Prostate gland (tissue), 2 donors: Measurements from ENCODE around the gene NEK6. TPM values are rescaled to one million over a fixed set of nuclear protein-coding genes. Genes with fewer than 3 reads are reported as not detected.

Experiments used
- DNase-seq: peaks from one replicate; pipeline ENCODE4 v3.0.0-alpha.2; 2019; ENCODE audit warnings: low spot score
- H3K27ac ChIP-seq, 2 donors: fragments of 200-600 bp; sonication (generic); 2 replicates each; pipeline ENCODE4 v1.5.1; 2017 to 2019
- H3K27me3 ChIP-seq: fragments of 200-600 bp; sonication (generic); replicated peaks from 2 replicates; pipeline ENCODE4 v1.5.1; 2019; ENCODE audit not compliant: insufficient read depth
- H3K36me3 ChIP-seq, 2 donors: fragments of 200-600 bp; sonication (generic); 1 replicate in 1 of 2; 2 replicates in 1 of 2; pipeline versions ENCODE4 v1.5.1 to v1.8.1; 2017 to 2019
- H3K4me1 ChIP-seq: fragments of 200-600 bp; sonication (generic); replicated peaks from 2 replicates; pipeline ENCODE4 v1.5.1; 2019
- H3K4me3 ChIP-seq, 2 donors: fragments of 200-600 bp; sonication (generic); 2 replicates each; pipeline ENCODE4 v1.5.1; 2017 to 2019
- H3K9me3 ChIP-seq: fragments of 200-600 bp; sonication (generic); 2 replicates; pipeline ENCODE4 v1.5.1; 2017
- POLR2A ChIP-seq: fragments of 450-650 bp; IDR thresholded peaks from one replicate; pipeline ENCODE4 v1.6.1; 2016; ENCODE audit warnings: antibody characterized with exemption, mild to moderate bottlenecking
- POLR2AphosphoS5 ChIP-seq: sonication (generic); formaldehyde crosslinking; IDR thresholded peaks from one replicate; pipeline ENCODE4 v1.6.1; 2017; ENCODE audit warnings: antibody characterized with exemption
- WGBS: methylation state at CpG from one replicate; pipeline ENCODE4 v1.1.5; 2018; 5-methylcytosine and 5-hydroxymethylcytosine counted together
- intact Hi-C: fragments of 100-400 bp; cut with DNase I; formaldehyde crosslinking; loops from one replicate; pipeline ENCODE4 v1.14.2; 2022
- total RNA-seq, 2 donors: library from RNA; depleted of rRNA; stranded (reverse); fragments of >200 nt; gene quantifications; one replicate each; pipeline ENCODE4 v1.1.0, GENCODE V29; 2016
- TF ChIP-seq, protein P1 (sequence below), 4 experiments: fragments of 200-600 bp in 2 of 4; fragments of 450-650 bp in 2 of 4; sonication (generic) in 2 of 4; IDR thresholded peaks; 1 replicate in 3 of 4; 2 replicates in 1 of 4; pipeline ENCODE4 v1.5.1; 2016 to 2019; ENCODE audit warnings: antibody characterized with exemption in 4 of 4, mild to moderate bottlenecking in 2 of 4, moderate library complexity in 2 of 4

NEK6 gene
- total RNA-seq, 2 donors from 2014 or later: 32.3 to 44.2 TPM

DNA sequence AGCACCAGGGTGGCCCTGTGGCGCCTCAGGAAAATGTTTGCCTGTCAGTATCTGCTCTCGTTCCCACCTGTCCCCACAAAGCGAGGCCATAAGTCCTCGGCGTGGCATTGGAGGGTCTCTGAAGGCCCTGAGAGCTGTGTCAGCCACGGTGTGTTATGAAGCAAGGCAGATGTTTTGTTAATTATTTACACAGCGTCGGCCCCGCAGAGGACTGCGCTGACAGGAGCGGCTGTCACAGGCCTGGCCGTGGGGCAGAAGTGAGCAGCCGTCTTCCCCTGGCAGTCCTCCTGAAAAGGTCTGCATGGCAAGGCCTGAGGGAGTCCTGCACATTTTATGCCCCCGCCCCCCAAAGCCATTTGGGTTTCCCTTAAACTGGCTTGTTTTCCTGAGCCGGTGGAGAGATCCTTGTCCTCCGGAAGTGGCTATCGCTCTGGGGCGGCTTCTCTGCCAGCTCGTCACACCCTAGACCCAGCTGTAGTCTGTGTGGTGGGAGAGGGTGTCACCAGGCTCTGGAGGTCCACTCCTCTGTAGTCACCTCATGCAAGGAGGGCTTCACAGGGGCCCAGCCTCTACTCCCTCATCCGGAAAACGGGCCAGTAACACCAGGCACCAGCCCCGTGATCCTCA is 6.2 kb downstream of the NEK6 start:
- TF ChIP-seq POLR2AphosphoS5: no peak
- TF ChIP-seq, protein P1, sequence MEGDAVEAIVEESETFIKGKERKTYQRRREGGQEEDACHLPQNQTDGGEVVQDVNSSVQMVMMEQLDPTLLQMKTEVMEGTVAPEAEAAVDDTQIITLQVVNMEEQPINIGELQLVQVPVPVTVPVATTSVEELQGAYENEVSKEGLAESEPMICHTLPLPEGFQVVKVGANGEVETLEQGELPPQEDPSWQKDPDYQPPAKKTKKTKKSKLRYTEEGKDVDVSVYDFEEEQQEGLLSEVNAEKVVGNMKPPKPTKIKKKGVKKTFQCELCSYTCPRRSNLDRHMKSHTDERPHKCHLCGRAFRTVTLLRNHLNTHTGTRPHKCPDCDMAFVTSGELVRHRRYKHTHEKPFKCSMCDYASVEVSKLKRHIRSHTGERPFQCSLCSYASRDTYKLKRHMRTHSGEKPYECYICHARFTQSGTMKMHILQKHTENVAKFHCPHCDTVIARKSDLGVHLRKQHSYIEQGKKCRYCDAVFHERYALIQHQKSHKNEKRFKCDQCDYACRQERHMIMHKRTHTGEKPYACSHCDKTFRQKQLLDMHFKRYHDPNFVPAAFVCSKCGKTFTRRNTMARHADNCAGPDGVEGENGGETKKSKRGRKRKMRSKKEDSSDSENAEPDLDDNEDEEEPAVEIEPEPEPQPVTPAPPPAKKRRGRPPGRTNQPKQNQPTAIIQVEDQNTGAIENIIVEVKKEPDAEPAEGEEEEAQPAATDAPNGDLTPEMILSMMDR (IDR thresholded peaks at IDR 0.05): no peak
- no peak for TF ChIP-seq POLR2A
- Histone ChIP-seq H3K9me3 (no peaks in the 10 kb centered on the region), H3K4me1 (peaks cover 32% of the 10 kb centered on the region), H3K4me3 (no peak overlapping the region), H3K27me3 (no peaks in the 10 kb centered on the region), H3K36me3 (no peaks in the 10 kb centered on the region), H3K27ac (peak overlapping the region in 1 of 2 donors; percentile 78)
- DNase-seq: no peak
- intact Hi-C loops: no loop called here
- 69% methylated on average over 22 of the region's 22 CpGs for WGBS

DNA sequence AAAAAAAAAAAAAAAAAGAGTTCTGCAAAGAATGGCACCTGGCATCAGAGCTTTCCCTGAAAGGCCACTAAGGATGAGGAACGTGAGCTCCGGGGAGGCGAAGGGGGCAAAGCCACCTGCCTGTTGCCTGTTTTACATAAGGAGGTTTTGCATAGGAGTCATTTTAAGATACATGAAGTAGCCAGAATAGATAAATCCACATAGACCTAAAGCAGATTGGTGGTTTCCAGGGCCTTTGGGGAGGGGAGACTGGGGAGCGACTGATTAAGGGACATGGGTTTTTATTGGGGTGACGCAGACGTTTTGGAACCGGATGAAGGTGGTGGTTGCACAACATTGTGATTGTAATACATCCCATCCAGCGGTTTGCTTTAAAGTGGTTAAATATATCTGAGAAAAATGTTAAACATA is 7.1 kb downstream of the NEK6 start:
- WGBS: 43% methylated on average over 8 of the region's 8 CpGs
- DNase-seq: peak; percentile 69
- Histone ChIP-seq H3K4me3 (no peak overlapping the region), H3K9me3 (no peaks in the 10 kb centered on the region), H3K4me1 (peaks cover 31% of the 10 kb centered on the region), H3K27me3 (no peaks in the 10 kb centered on the region), H3K36me3 (no peaks in the 10 kb centered on the region), H3K27ac (peak overlapping the region in 1 of 2 donors; percentile 78)
- intact Hi-C loops: no loop called here
- TF ChIP-seq, protein P1 (IDR thresholded peaks at IDR 0.05): no peak
- TF ChIP-seq POLR2AphosphoS5: peak; percentile 72

DNA sequence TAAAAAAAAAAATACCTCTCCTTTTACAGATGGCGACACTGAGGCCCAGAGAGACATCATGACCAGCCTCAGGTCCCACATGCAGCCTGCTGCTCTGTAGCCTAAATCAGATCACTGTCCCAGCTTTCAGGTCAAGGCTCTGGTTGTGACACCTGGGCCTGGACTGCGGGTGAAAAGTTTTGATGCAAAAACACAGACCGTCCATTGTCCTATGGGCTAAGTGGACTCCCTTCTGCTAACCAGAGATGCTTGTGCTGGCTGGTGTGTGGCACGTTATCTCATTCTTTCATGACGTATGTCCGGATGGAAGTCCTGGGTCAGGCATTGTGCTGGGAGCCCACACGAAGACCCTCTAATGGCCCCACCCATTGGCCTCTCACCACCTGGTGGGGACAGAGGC is 7.8 kb downstream of the NEK6 start:
- no peaks in the 10 kb centered on the region for H3K27me3 ChIP-seq
- no peak for DNase-seq
- peak overlapping the region in 1 of 2 donors; percentile 78 for H3K27ac ChIP-seq
- 90% methylated on average over 7 of the region's 7 CpGs for WGBS
- no peaks in the 10 kb centered on the region for H3K36me3 ChIP-seq
- intact Hi-C loops: no loop called here
- no peak overlapping the region for H3K4me3 ChIP-seq
- TF ChIP-seq POLR2AphosphoS5: no peak
- TF ChIP-seq, protein P1 (IDR thresholded peaks at IDR 0.05): no peak
- no peak for TF ChIP-seq POLR2A
- peaks cover 27% of the 10 kb centered on the region for H3K4me1 ChIP-seq
- H3K9me3 ChIP-seq: no peaks in the 10 kb centered on the region

DNA sequence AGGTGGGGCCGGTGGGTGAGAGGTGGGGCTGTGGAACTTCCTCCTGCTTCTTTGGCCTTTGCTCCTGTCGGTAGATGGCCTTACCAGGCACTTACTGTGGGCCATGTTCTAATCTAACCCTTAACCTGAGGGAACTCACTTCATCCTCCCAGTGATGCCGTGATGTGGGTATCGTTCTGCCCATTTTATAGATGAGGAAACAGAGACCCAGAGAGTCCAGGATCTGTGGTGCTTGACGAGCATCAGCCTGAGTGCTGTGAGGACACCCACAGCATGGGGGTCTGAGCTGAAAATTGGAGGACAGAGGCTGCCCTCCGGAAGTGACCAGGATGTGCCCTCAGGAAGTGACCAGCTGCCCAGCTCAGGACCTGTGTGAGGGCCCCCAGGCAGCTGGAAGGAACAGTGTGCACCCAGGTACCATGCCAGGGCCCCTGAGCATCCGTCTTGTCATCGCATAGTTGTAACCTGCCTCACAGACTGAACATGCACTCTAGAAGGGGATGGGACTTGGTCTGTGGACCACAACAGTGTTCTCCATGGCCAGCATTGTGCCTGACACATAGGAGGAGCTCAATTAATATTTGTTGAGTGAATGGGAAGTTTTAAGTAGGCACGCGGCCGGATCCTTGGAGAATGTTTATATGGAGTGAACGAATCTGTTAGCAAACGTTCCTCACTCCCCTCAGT is 8.5 kb downstream of the NEK6 start:
- Histone ChIP-seq H3K36me3 (no peaks in the 10 kb centered on the region), H3K27me3 (no peaks in the 10 kb centered on the region), H3K27ac (peak overlapping the region; percentile 57 to 78), H3K9me3 (no peaks in the 10 kb centered on the region), H3K4me1 (peaks cover 34% of the 10 kb centered on the region), H3K4me3 (no peak overlapping the region)
- WGBS: 59% methylated on average over 13 of the region's 13 CpGs
- intact Hi-C loops: no loop called here
- no peak for DNase-seq
- TF ChIP-seq POLR2AphosphoS5 (no peak), POLR2A (no peak)
- TF ChIP-seq, protein P1 (IDR thresholded peaks at IDR 0.05): no peak

DNA sequence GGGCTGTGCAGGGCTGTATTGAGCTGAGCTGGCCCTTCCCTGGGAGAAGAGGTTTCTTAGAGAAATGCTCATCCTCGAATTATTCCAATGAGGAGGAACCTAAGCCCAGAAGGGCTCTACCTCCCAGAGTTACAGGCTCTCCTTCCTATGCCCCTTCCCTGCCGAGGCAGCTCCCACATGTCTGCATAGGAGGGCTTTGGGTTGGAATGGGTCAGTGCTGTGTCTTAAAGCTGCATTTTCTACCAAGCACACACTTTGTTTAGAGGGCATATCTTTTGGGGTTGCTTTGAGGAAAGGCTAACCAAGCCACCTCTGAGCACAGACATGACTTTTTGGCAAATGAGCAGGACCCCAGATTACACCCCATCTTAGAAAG is 9.1 kb downstream of the NEK6 start:
- H3K4me1 ChIP-seq: peaks cover 37% of the 10 kb centered on the region
- peak overlapping the region; percentile 57 to 78 for H3K27ac ChIP-seq
- no peaks in the 10 kb centered on the region for H3K36me3 ChIP-seq
- intact Hi-C loops: no loop called here
- DNase-seq: no peak
- 54% methylated on average over 2 of the region's 2 CpGs for WGBS
- H3K9me3 ChIP-seq: no peaks in the 10 kb centered on the region
- H3K4me3 ChIP-seq: no peak overlapping the region
- no peak for TF ChIP-seq POLR2AphosphoS5
- TF ChIP-seq, protein P1 (IDR thresholded peaks at IDR 0.05): no peak
- no peak for TF ChIP-seq POLR2A
- H3K27me3 ChIP-seq: no peaks in the 10 kb centered on the region
